HG03103 (cell line): Measurements from ENCODE around the gene SIGLEC12.

Experiments used
- ATAC-seq: cut with Tn5 transposase; IDR thresholded peaks from one replicate; pipeline ENCODE4 v1.9.1; 2021; ENCODE audit warnings: low read depth; ENCODE audit not compliant: unreplicated experiment

The SIGLEC12 gene

GRCh38 chr19:51501594-51502263 lies at the start of gene SIGLEC12:
Gene SIGLEC12 (minus strand): TSS chr19:51501800. CDS start chr19:51501733, 67 bp downstream.
- no peak for ATAC-seq

GRCh38 chr19:51550848-51551672 lies 49.5 kb upstream of the SIGLEC12 start:
- ATAC-seq = no peak

- ATAC-seq = no peak
Observed at GRCh38 chr19:51549533-51550324, 48.1 kb upstream of the SIGLEC12 start.

GRCh38 chr19:51548891-51549305 lies 47.3 kb upstream of the SIGLEC12 start:
- ATAC-seq = no peak

GRCh38 chr19:51548213-51548651 lies 46.6 kb upstream of the SIGLEC12 start:
- ATAC-seq = no peak

- ATAC-seq = no peak
Observed at GRCh38 chr19:51547397-51548212, 46.0 kb upstream of the SIGLEC12 start.

GRCh38 chr19:51546650-51547396 lies 45.2 kb upstream of the SIGLEC12 start:
- ATAC-seq = no peak

- no peak for ATAC-seq
Observed at GRCh38 chr19:51546107-51546649, 44.6 kb upstream of the SIGLEC12 start.

- ATAC-seq = no peak
Observed at GRCh38 chr19:51544038-51544437, 42.4 kb upstream of the SIGLEC12 start.

- ATAC-seq = no peak
Observed at GRCh38 chr19:51542699-51543098, 41.1 kb upstream of the SIGLEC12 start.

- no peak for ATAC-seq
Observed at GRCh38 chr19:51541458-51542357, 40.1 kb upstream of the SIGLEC12 start.

GRCh38 chr19:51539821-51540366 lies 38.3 kb upstream of the SIGLEC12 start:
- ATAC-seq = no peak

- no peak for ATAC-seq
Observed at GRCh38 chr19:51535535-51535934, 33.9 kb upstream of the SIGLEC12 start.

GRCh38 chr19:51531349-51532315 lies 30.0 kb upstream of the SIGLEC12 start, which contains the start of gene SIGLEC6:
Gene SIGLEC6 (minus strand): TSS chr19:51531670. CDS start chr19:51531648, 22 bp downstream.
- peak; percentile 71 for ATAC-seq

GRCh38 chr19:51530616-51531015 lies 29.0 kb upstream of the SIGLEC12 start:
- no peak for ATAC-seq

GRCh38 chr19:51529301-51529700 lies 27.7 kb upstream of the SIGLEC12 start:
- ATAC-seq = no peak

GRCh38 chr19:51525651-51526050 lies 24.1 kb upstream of the SIGLEC12 start:
- ATAC-seq = no peak
